Prostate gland (tissue), 2 donors: ENCODE measurements around the gene INHBA.

Experiments
- POLR2A ChIP-seq: fragments of 450-650 bp; IDR thresholded peaks from one replicate; pipeline ENCODE4 v1.6.1; 2016; ENCODE audit warnings: antibody characterized with exemption, mild to moderate bottlenecking
- POLR2AphosphoS5 ChIP-seq: sonication (generic); formaldehyde crosslinking; IDR thresholded peaks from one replicate; pipeline ENCODE4 v1.6.1; 2017; ENCODE audit warnings: antibody characterized with exemption
- TF ChIP-seq, protein P1 (sequence below), 4 experiments: fragments of 200-600 bp in 2 of 4; fragments of 450-650 bp in 2 of 4; sonication (generic) in 2 of 4; IDR thresholded peaks; 1 replicate in 3 of 4; 2 replicates in 1 of 4; pipeline ENCODE4 v1.5.1; 2016 to 2019; ENCODE audit warnings: antibody characterized with exemption in 4 of 4, mild to moderate bottlenecking in 2 of 4, moderate library complexity in 2 of 4

DNA sequence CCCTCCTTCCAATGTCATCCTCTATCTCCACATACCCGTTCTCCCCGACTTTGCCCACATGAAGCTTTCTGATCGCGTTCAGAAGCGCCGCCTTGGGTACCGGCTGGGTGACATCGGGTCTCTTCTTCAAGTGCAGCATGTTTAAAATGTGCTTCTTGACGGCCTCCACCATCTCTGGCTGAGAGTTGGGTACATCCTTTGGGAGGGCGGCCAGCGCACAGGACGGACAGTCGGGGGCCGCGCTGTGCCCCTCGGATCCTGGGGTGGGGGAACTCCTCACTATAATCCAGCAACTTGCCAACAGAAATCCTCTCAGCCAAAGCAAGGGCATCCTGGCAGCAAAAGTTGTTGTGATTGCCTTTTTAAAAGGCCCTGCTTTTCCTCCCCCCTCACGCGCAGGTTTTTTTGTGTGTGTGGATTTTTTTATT is 2.8 kb downstream of the INHBA start:
- TF ChIP-seq, protein P1, sequence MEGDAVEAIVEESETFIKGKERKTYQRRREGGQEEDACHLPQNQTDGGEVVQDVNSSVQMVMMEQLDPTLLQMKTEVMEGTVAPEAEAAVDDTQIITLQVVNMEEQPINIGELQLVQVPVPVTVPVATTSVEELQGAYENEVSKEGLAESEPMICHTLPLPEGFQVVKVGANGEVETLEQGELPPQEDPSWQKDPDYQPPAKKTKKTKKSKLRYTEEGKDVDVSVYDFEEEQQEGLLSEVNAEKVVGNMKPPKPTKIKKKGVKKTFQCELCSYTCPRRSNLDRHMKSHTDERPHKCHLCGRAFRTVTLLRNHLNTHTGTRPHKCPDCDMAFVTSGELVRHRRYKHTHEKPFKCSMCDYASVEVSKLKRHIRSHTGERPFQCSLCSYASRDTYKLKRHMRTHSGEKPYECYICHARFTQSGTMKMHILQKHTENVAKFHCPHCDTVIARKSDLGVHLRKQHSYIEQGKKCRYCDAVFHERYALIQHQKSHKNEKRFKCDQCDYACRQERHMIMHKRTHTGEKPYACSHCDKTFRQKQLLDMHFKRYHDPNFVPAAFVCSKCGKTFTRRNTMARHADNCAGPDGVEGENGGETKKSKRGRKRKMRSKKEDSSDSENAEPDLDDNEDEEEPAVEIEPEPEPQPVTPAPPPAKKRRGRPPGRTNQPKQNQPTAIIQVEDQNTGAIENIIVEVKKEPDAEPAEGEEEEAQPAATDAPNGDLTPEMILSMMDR (IDR thresholded peaks at IDR 0.05), result no peak
- no peak for TF ChIP-seq POLR2A
- TF ChIP-seq POLR2AphosphoS5, result no peak
